Mesendoderm (in vitro differentiated cells): ENCODE data around the gene SAMD3.

Experiments used
- DNase-seq: peaks from one replicate; pipeline ENCODE4 v3.0.0; 2013
- H2AK5ac ChIP-seq: 2 replicates; pipeline ENCODE4 v1.6.1; 2013; ENCODE audit warnings: low read length, inconsistent platforms
- H2BK120ac ChIP-seq: 2 replicates; pipeline ENCODE4 v1.6.1; 2013; ENCODE audit warnings: low read depth, mild to moderate bottlenecking, low read length, moderate library complexity, mixed read lengths
- H2BK15ac ChIP-seq: replicated peaks from 2 replicates; pipeline ENCODE4 v1.6.1; 2013; ENCODE audit warnings: low read depth, mild to moderate bottlenecking, moderate library complexity
- H2BK5ac ChIP-seq: 2 replicates; pipeline ENCODE4 v1.6.1; 2013; ENCODE audit warnings: low read length, inconsistent platforms
- H3K18ac ChIP-seq: 2 replicates; pipeline ENCODE4 v1.6.1; 2013; ENCODE audit warnings: mild to moderate bottlenecking, low read length, mixed read lengths
- H3K23ac ChIP-seq: one replicate; pipeline ENCODE4 v1.6.1; 2013; ENCODE audit warnings: low read length
- H3K27ac ChIP-seq: 2 replicates; pipeline ENCODE4 v1.5.1; 2013; ENCODE audit warnings: low read depth, mild to moderate bottlenecking, inconsistent platforms, low read length, moderate library complexity
- H3K27me3 ChIP-seq: 2 replicates; pipeline ENCODE4 v1.6.1; 2013; ENCODE audit warnings: low read length, control low read depth, mild to moderate bottlenecking, inconsistent platforms; ENCODE audit not compliant: insufficient read depth, poor library complexity
- H3K36me3 ChIP-seq: 2 replicates; pipeline ENCODE4 v1.6.1; 2013; ENCODE audit warnings: low read length, inconsistent platforms; ENCODE audit not compliant: control insufficient read depth, insufficient read depth
- H3K4ac ChIP-seq: one replicate; pipeline ENCODE4 v1.6.1; 2013; ENCODE audit warnings: low read depth, mild to moderate bottlenecking, low read length, moderate library complexity
- H3K4me1 ChIP-seq: 2 replicates; pipeline ENCODE4 v1.6.1; 2013; ENCODE audit warnings: low read depth, low read length, inconsistent platforms; ENCODE audit not compliant: control insufficient read depth
- H3K4me2 ChIP-seq: 2 replicates; pipeline ENCODE4 v1.6.1; 2013; ENCODE audit warnings: low read length
- H3K4me3 ChIP-seq: 2 replicates; pipeline ENCODE4 v1.5.1; 2013; ENCODE audit warnings: mild to moderate bottlenecking, low read length
- H3K56ac ChIP-seq: one replicate; pipeline ENCODE4 v1.6.1; 2013; ENCODE audit warnings: low read length
- H3K79me1 ChIP-seq: 2 replicates; pipeline ENCODE4 v1.6.1; 2013; ENCODE audit warnings: low read length, inconsistent platforms
- H3K79me2 ChIP-seq: 2 replicates; pipeline ENCODE4 v1.6.1; 2013; ENCODE audit warnings: mild to moderate bottlenecking, low read length; ENCODE audit not compliant: control insufficient read depth, insufficient read depth
- H3K9ac ChIP-seq: 2 replicates; pipeline ENCODE4 v1.6.1; 2013; ENCODE audit warnings: low read length, inconsistent platforms
- H4K5ac ChIP-seq: one replicate; pipeline ENCODE4 v1.6.1; 2013; ENCODE audit warnings: low read length
- H4K8ac ChIP-seq: one replicate; pipeline ENCODE4 v1.6.1; 2013; ENCODE audit warnings: low read depth, mild to moderate bottlenecking, control low read depth, low read length, moderate library complexity
- WGBS: extraction: QIAGEN DNeasy Blood & Tissue Kit; methylation state at CpG from one replicate; pipeline ENCODE4 v1.1.7; 2013; ENCODE audit warnings: low lambda C conversion rate, missing lambda C conversion rate; ENCODE audit not compliant: insufficient coverage; ENCODE audit errors: extremely low coverage; 5-methylcytosine and 5-hydroxymethylcytosine counted together

The SAMD3 gene

DNA sequence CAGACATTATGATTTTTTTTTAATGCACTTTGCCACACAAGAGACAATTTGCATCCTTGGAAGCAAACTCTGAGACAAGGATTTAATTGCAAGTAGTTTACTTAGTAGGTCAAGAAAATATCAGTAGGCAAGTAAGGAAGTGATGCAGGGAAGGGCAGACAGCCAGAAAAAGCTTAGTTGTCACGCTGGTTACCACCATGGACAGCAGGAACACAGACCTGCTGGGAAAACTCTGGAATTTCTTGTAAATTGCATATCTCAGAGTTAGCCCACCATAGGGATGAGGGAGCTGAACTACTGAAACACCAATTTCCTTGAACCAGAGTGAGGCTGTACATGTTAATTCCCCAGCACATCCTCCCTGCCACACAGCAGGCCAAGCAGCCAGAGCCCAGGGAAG is 111.7 kb downstream of the SAMD3 start:
- H3K18ac ChIP-seq: no peak overlapping the region
- no peak for DNase-seq
- H2BK120ac ChIP-seq: no peak overlapping the region
- no peaks in the 10 kb centered on the region for H3K27me3 ChIP-seq
- no peak overlapping the region for H3K27ac ChIP-seq
- no peak overlapping the region for H2BK15ac ChIP-seq
- peaks cover 2% of the 10 kb centered on the region for H3K36me3 ChIP-seq
- H3K4me2 ChIP-seq: no peak overlapping the region
- H3K23ac ChIP-seq: no peak overlapping the region
- no peak overlapping the region for H3K9ac ChIP-seq
- no peaks in the 10 kb centered on the region for H3K4me1 ChIP-seq
- H2BK5ac ChIP-seq: no peak overlapping the region
- WGBS: no CpG with 5 or more reads among the region's 1 CpG
- no peak overlapping the region for H3K56ac ChIP-seq
- no peaks in the 10 kb centered on the region for H3K79me1 ChIP-seq
- no peak overlapping the region for H2AK5ac ChIP-seq
- no peaks in the 10 kb centered on the region for H3K79me2 ChIP-seq
- no peak overlapping the region for H3K4ac ChIP-seq
- no peak overlapping the region for H4K8ac ChIP-seq
- H4K5ac ChIP-seq: no peak overlapping the region
- no peak overlapping the region for H3K4me3 ChIP-seq

DNA sequence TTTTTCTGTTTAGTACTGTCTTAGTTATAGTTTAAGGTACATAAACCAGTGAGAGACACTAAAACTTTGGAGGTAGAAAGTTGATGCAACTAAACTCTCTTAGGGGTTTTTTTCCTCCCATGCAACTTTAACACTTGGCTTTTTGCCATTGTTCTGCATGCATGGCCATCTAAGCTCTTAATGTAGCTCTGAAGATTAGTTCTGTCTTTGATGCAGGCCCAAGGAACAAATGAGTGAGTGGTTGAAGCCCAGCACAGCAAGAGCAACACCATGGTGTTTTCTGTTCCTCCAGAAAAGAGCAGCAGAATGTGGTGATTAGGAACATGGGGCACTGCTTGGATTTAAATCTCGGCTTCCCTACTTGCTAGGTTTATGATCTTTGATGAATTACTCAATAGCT is 115.0 kb downstream of the SAMD3 start:
- no peak for DNase-seq
- H4K5ac ChIP-seq: no peak overlapping the region
- H3K27ac ChIP-seq: no peak overlapping the region
- H2BK120ac ChIP-seq: no peak overlapping the region
- peaks cover 2% of the 10 kb centered on the region for H3K36me3 ChIP-seq
- no peak overlapping the region for H3K4me3 ChIP-seq
- H3K27me3 ChIP-seq: no peaks in the 10 kb centered on the region
- H3K23ac ChIP-seq: no peak overlapping the region
- H3K79me1 ChIP-seq: no peaks in the 10 kb centered on the region
- WGBS: no CpG with 5 or more reads among the region's 1 CpG
- no peak overlapping the region for H3K18ac ChIP-seq
- H2BK5ac ChIP-seq: no peak overlapping the region
- H3K4me1 ChIP-seq: no peaks in the 10 kb centered on the region
- no peak overlapping the region for H4K8ac ChIP-seq
- no peak overlapping the region for H2BK15ac ChIP-seq
- no peak overlapping the region for H3K4me2 ChIP-seq
- no peak overlapping the region for H3K4ac ChIP-seq
- no peak overlapping the region for H3K9ac ChIP-seq
- no peaks in the 10 kb centered on the region for H3K79me2 ChIP-seq
- no peak overlapping the region for H3K56ac ChIP-seq
- H2AK5ac ChIP-seq: no peak overlapping the region

DNA sequence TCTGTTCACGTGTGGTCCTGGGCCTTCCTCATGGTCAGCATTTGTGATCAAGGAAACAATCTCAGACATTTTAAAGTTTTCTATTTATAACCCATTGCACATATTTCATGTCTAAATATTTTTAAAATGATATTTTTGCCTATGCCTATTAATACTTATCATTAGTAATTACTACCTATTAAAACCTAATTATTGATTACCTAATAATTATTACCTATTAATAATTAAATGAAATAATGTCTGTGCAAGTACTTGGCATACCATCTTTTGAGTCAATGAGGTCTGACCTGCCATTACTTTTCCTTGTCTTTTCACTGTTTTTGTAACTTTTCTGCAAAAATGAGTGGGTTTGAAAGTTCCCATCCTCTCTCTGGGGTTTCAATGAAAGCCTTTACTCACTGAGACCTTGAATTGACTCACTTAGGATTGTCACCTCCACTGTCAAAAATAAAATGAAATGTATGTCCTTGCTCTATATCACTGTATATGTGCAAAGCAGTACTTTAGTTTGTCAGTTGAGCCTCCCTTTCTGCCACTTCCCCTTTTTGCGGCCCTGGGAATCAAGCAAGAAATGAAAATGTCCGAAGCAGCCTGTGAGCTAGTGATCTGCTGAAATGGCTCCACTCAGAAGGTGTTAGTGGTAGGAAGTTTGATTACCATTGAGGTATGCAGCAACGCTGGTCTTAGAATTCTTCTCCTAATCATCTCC is 116.6 kb downstream of the SAMD3 start:
- no peak overlapping the region for H4K5ac ChIP-seq
- no CpG with 5 or more reads among the region's 4 CpGs for WGBS
- peaks cover under 1% of the 10 kb centered on the region for H3K36me3 ChIP-seq
- H3K56ac ChIP-seq: no peak overlapping the region
- H3K4me1 ChIP-seq: no peaks in the 10 kb centered on the region
- no peak for DNase-seq
- no peak overlapping the region for H2BK120ac ChIP-seq
- H3K4me3 ChIP-seq: no peak overlapping the region
- no peak overlapping the region for H3K27ac ChIP-seq
- no peak overlapping the region for H2BK5ac ChIP-seq
- H3K18ac ChIP-seq: no peak overlapping the region
- no peak overlapping the region for H2AK5ac ChIP-seq
- H4K8ac ChIP-seq: no peak overlapping the region
- no peaks in the 10 kb centered on the region for H3K79me1 ChIP-seq
- H2BK15ac ChIP-seq: no peak overlapping the region
- H3K4ac ChIP-seq: no peak overlapping the region
- no peak overlapping the region for H3K4me2 ChIP-seq
- no peaks in the 10 kb centered on the region for H3K27me3 ChIP-seq
- no peak overlapping the region for H3K9ac ChIP-seq
- no peak overlapping the region for H3K23ac ChIP-seq
- H3K79me2 ChIP-seq: no peaks in the 10 kb centered on the region

DNA sequence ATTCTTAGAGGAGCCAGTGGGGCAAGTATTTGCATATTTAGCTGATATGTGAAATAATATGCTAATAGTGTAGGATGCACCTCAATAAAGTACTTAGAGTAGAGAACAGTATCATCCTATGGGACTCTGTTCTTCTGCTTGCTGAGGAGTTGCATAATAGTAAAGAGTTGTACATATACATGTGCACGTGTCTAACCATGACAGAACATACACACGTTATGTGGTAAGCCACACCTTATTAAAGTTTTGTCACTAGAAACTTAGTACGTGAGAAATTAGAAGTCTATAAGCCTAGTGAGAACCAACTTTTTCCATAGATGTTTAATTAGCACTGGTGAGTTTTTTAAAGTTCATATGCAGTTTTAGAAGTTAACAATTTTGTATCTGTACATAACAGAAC is 123.6 kb downstream of the SAMD3 start:
- no peak overlapping the region for H3K4ac ChIP-seq
- no peak overlapping the region for H2AK5ac ChIP-seq
- H3K27ac ChIP-seq: no peak overlapping the region
- no peaks in the 10 kb centered on the region for H3K36me3 ChIP-seq
- H3K79me2 ChIP-seq: no peaks in the 10 kb centered on the region
- no peaks in the 10 kb centered on the region for H3K4me1 ChIP-seq
- no peak overlapping the region for H2BK15ac ChIP-seq
- H3K79me1 ChIP-seq: no peaks in the 10 kb centered on the region
- DNase-seq: no peak
- no CpG with 5 or more reads among the region's 3 CpGs for WGBS
- H4K8ac ChIP-seq: no peak overlapping the region
- no peaks in the 10 kb centered on the region for H3K27me3 ChIP-seq
- H3K56ac ChIP-seq: no peak overlapping the region
- H3K4me2 ChIP-seq: no peak overlapping the region
- H3K9ac ChIP-seq: no peak overlapping the region
- no peak overlapping the region for H4K5ac ChIP-seq
- no peak overlapping the region for H3K18ac ChIP-seq
- no peak overlapping the region for H3K4me3 ChIP-seq
- H3K23ac ChIP-seq: no peak overlapping the region
- H2BK5ac ChIP-seq: no peak overlapping the region
- H2BK120ac ChIP-seq: no peak overlapping the region

DNA sequence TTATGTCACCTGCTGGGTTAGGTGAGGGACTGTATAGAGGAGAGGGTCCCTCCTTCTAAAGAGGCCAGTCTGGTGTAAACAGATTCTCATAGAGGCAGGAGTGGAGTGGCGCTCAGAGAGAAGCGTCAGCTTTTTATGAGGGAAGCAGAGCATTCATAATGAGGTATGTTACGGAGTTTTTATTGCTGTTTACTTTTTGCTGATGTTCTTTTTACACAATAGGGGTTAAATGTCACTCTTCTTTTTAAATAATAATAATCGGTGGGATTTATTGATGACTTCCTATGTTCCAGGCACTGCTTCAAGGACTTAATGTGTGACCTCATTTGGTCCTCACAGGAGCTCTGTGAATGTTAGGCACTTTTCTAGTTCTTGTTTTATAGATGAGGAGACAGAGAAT is 124.4 kb downstream of the SAMD3 start:
- no peak overlapping the region for H3K56ac ChIP-seq
- H3K79me2 ChIP-seq: no peaks in the 10 kb centered on the region
- no peaks in the 10 kb centered on the region for H3K36me3 ChIP-seq
- no peak overlapping the region for H3K4me2 ChIP-seq
- H2AK5ac ChIP-seq: no peak overlapping the region
- H2BK5ac ChIP-seq: no peak overlapping the region
- WGBS: no CpG with 5 or more reads among the region's 4 CpGs
- no peak overlapping the region for H4K5ac ChIP-seq
- no peaks in the 10 kb centered on the region for H3K4me1 ChIP-seq
- H3K18ac ChIP-seq: no peak overlapping the region
- no peak for DNase-seq
- no peak overlapping the region for H3K4ac ChIP-seq
- no peak overlapping the region for H3K9ac ChIP-seq
- H2BK15ac ChIP-seq: no peak overlapping the region
- H4K8ac ChIP-seq: no peak overlapping the region
- H3K79me1 ChIP-seq: no peaks in the 10 kb centered on the region
- no peak overlapping the region for H2BK120ac ChIP-seq
- no peak overlapping the region for H3K27ac ChIP-seq
- H3K4me3 ChIP-seq: no peak overlapping the region
- no peak overlapping the region for H3K23ac ChIP-seq
- H3K27me3 ChIP-seq: no peaks in the 10 kb centered on the region
